GM12865 (cell line): ENCODE data around the gene SLC9A9.

Source experiments
- DNase-seq: peaks from one replicate; pipeline ENCODE4 v3.0.0; 2010; ENCODE audit warnings: low read depth
- H3K4me3 ChIP-seq: 2 replicates; pipeline ENCODE4 v1.5.1; 2011; ENCODE audit warnings: mild to moderate bottlenecking, low read depth, low read length, control low read depth
- TF ChIP-seq, protein P1 (sequence below): IDR thresholded peaks from 2 replicates; pipeline ENCODE4 v1.5.1; 2011; ENCODE audit warnings: low read length, control low read depth, low read depth, inconsistent platforms; ENCODE audit not compliant: insufficient read depth; ENCODE audit errors: missing control alignments

The SLC9A9 gene

GRCh38 chr3:143217283-143217682 is 631.0 kb downstream of the SLC9A9 start:
- no peak overlapping the region for H3K4me3 ChIP-seq
- DNase-seq, result no peak
- TF ChIP-seq, protein P1, sequence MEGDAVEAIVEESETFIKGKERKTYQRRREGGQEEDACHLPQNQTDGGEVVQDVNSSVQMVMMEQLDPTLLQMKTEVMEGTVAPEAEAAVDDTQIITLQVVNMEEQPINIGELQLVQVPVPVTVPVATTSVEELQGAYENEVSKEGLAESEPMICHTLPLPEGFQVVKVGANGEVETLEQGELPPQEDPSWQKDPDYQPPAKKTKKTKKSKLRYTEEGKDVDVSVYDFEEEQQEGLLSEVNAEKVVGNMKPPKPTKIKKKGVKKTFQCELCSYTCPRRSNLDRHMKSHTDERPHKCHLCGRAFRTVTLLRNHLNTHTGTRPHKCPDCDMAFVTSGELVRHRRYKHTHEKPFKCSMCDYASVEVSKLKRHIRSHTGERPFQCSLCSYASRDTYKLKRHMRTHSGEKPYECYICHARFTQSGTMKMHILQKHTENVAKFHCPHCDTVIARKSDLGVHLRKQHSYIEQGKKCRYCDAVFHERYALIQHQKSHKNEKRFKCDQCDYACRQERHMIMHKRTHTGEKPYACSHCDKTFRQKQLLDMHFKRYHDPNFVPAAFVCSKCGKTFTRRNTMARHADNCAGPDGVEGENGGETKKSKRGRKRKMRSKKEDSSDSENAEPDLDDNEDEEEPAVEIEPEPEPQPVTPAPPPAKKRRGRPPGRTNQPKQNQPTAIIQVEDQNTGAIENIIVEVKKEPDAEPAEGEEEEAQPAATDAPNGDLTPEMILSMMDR, result no peak

GRCh38 chr3:143216709-143217182 is 631.5 kb downstream of the SLC9A9 start:
- H3K4me3 ChIP-seq, result no peak overlapping the region
- no peak for DNase-seq
- TF ChIP-seq, protein P1, result no peak
